Adrenal gland (tissue), 12 donors: ENCODE measurements around the gene RASSF10. TPM values are rescaled to one million over a fixed set of nuclear protein-coding genes. Genes with fewer than 3 reads are reported as not detected.

Source experiments
- DNase-seq, 7 donors: peaks; one replicate each; pipeline ENCODE4 v3.0.0-alpha.2; 2019 to 2020
- H3K27ac ChIP-seq, 5 donors: fragments of 200-600 bp; sonication (generic) in 4 of 5; 1 replicate in 3 of 5; 2 replicates in 2 of 5; pipeline versions ENCODE4 v1.5.1 to v1.8.0; 2016 to 2020; ENCODE audit warnings: mild to moderate bottlenecking in 1 of 5
- H3K27me3 ChIP-seq: fragments of 200-600 bp; 2 replicates; pipeline ENCODE4 v1.8.0; 2021
- H3K36me3 ChIP-seq, 2 donors: fragments of 200-600 bp; replicated peaks in 1 of 2; 1 replicate in 1 of 2; 2 replicates in 1 of 2; pipeline versions ENCODE4 v1.5.1 to v1.8.0; 2018 to 2022
- H3K4me1 ChIP-seq, 2 donors: fragments of 200-600 bp; replicated peaks in 1 of 2; 1 replicate in 1 of 2; 2 replicates in 1 of 2; pipeline versions ENCODE4 v1.5.1 to v1.8.0; 2018 to 2021
- H3K4me3 ChIP-seq, 4 donors: fragments of 200-600 bp; sonication (generic) in 3 of 4; one replicate each; pipeline ENCODE4 v1.5.1; 2016 to 2018
- H3K9me3 ChIP-seq, 3 donors: fragments of 200-600 bp; sonication (generic) in 1 of 3; replicated peaks in 1 of 3; 1 replicate in 2 of 3; 2 replicates in 1 of 3; pipeline versions ENCODE4 v1.5.1 to v1.8.0; 2016 to 2021
- CTCF ChIP-seq, 6 experiments: fragments of 450-650 bp in 4 of 6; fragments of 200-600 bp in 2 of 6; sonication (generic) in 1 of 6; IDR thresholded peaks; 1 replicate in 5 of 6; 2 replicates in 1 of 6; pipeline versions ENCODE4 v1.5.1 to v1.8.0; 2016 to 2021; ENCODE audit warnings: antibody characterized with exemption in 6 of 6, mild to moderate bottlenecking in 2 of 6, moderate library complexity in 1 of 6
- POLR2A ChIP-seq, 2 donors: fragments of 450-650 bp; IDR thresholded peaks; one replicate each; pipeline ENCODE4 v1.6.1; 2017; ENCODE audit warnings: antibody characterized with exemption in 2 of 2, mild to moderate bottlenecking in 2 of 2, moderate library complexity in 1 of 2
- WGBS, 4 donors: extraction: QIAGEN DNeasy Blood & Tissue Kit in 2 of 4; methylation state at CpG; one replicate each; pipeline versions ENCODE4 v1.1.5 to v1.1.7; 2013 to 2017; 5-methylcytosine and 5-hydroxymethylcytosine counted together
- intact Hi-C, 2 donors: fragments of 100-400 bp; cut with DNase I; formaldehyde crosslinking; loops; one replicate each; pipeline versions ENCODE4 v1.14.1 to v1.15.0; 2022 to 2023
- polyA plus RNA-seq, 3 donors: library from polyadenylated mRNA; stranded (reverse); fragments of 200-250 nt in 2 of 3; fragments of 350-450 nt in 1 of 3; fragmentation: Illumina TruSeq in 1 of 3; extraction: RNeasy Lipid Tissue Mini Kit (QIAGEN cat#74804) in 1 of 3; gene quantifications; one replicate each; pipeline ENCODE4 v1.2.3, GENCODE V29; 2013 to 2014
- total RNA-seq, 9 donors: library from RNA; depleted of rRNA in 4 of 9; stranded (reverse); fragments of >200 nt in 4 of 9; fragments of 120-200 nt in 1 of 9; fragmentation: NEBNext Ultra II Directional in 1 of 9; extraction: Animal tissue kit (Norgen Biotek cat#: 25700) in 1 of 9; gene quantifications; one replicate each; pipeline versions ENCODE4 v1.1.0 to v1.2.4, GENCODE V29; 2013 to 2023
- donor health status: healthy with polysubstance abuse.
- donor health status: Bipolar disorder and iron deficiency.
- donor health status: DM: yes; HTN: yes; CAD: no.
- donor health status: DM: no; HTN: no; CAD: no.
- donor health status: DM: no; HTN: no; CAD: no.
- donor health status: DM: yes; HTN: yes; CAD: no.

RASSF10 gene
- total and polyA plus RNA-seq, 12 donors: 0.07 TPM; not detected in 11

- intact Hi-C loops: no loop called here
- Histone ChIP-seq H3K36me3 (no peaks in the 10 kb centered on the region), H3K27me3 (no peaks in the 10 kb centered on the region), H3K27ac (no peak overlapping the region), H3K9me3 (no peaks in the 10 kb centered on the region), H3K4me1 (no peaks in the 10 kb centered on the region), H3K4me3 (no peak overlapping the region)
- 62 to 87% (median 72%) methylated on average over 2 of the region's 2 CpGs for WGBS, 4 donors
- TF ChIP-seq POLR2A (IDR thresholded peaks at IDR 0.05): no peak
- no peak for DNase-seq
These were observed 14.6 kb upstream of the RASSF10 start for GRCh38 chr11:12994476-12994875.

GRCh38 chr11:12995188-12995587, 13.9 kb upstream of the RASSF10 start:
- intact Hi-C loops: no loop called here
- Histone ChIP-seq H3K27ac (no peak overlapping the region), H3K36me3 (no peaks in the 10 kb centered on the region), H3K9me3 (no peaks in the 10 kb centered on the region), H3K27me3 (no peaks in the 10 kb centered on the region), H3K4me1 (no peaks in the 10 kb centered on the region), H3K4me3 (no peak overlapping the region)
- no peak for DNase-seq
- TF ChIP-seq CTCF (IDR thresholded peaks at IDR 0.05): no peak
- no peak for TF ChIP-seq POLR2A (IDR thresholded peaks at IDR 0.05)

- Histone ChIP-seq H3K27ac (no peak overlapping the region), H3K4me3 (no peak overlapping the region), H3K27me3 (no peaks in the 10 kb centered on the region), H3K9me3 (no peaks in the 10 kb centered on the region), H3K4me1 (no peaks in the 10 kb centered on the region), H3K36me3 (no peaks in the 10 kb centered on the region)
- intact Hi-C loops: no loop called here
- no peak for TF ChIP-seq POLR2A (IDR thresholded peaks at IDR 0.05)
- TF ChIP-seq CTCF (IDR thresholded peaks at IDR 0.05): no peak
- no peak for DNase-seq
These were observed 13.3 kb upstream of the RASSF10 start for GRCh38 chr11:12995823-12996222.

- Histone ChIP-seq H3K4me1 (no peaks in the 10 kb centered on the region), H3K9me3 (no peaks in the 10 kb centered on the region), H3K4me3 (no peak overlapping the region), H3K36me3 (no peaks in the 10 kb centered on the region), H3K27ac (no peak overlapping the region), H3K27me3 (no peaks in the 10 kb centered on the region)
- no peak for TF ChIP-seq CTCF (IDR thresholded peaks at IDR 0.05)
- no peak for TF ChIP-seq POLR2A (IDR thresholded peaks at IDR 0.05)
- intact Hi-C loops: no loop called here
- WGBS, 4 donors: 79 to 87% (median 83%) methylated on average over 1 of the region's 1 CpG
- DNase-seq: no peak
These were observed 11.9 kb upstream of the RASSF10 start for GRCh38 chr11:12997168-12997567.

- Histone ChIP-seq H3K9me3 (no peaks in the 10 kb centered on the region), H3K4me1 (no peaks in the 10 kb centered on the region), H3K27me3 (no peaks in the 10 kb centered on the region), H3K4me3 (no peak overlapping the region), H3K27ac (no peak overlapping the region), H3K36me3 (no peaks in the 10 kb centered on the region)
- DNase-seq: no peak
- intact Hi-C loops: no loop called here
- no peak for TF ChIP-seq POLR2A (IDR thresholded peaks at IDR 0.05)
- no peak for TF ChIP-seq CTCF (IDR thresholded peaks at IDR 0.05)
- 82 to 88% (median 84%) methylated on average over 5 of the region's 5 CpGs for WGBS, 4 donors
These were observed 10.8 kb upstream of the RASSF10 start for GRCh38 chr11:12998336-12998735.
